Large intestine (tissue), 3 donors: Measurements from ENCODE around the gene ZNF276. TPM values are rescaled to one million over a fixed set of nuclear protein-coding genes. Genes with fewer than 3 reads are reported as not detected.

ENCODE experiments used
- DNase-seq, 2 donors: peaks; one replicate each; pipeline versions ENCODE4 v3.0.0 to v3.0.0-alpha.2; 2013
- H3K27ac ChIP-seq: one replicate; pipeline ENCODE4 v1.5.1; 2013; ENCODE audit warnings: low read length
- H3K27me3 ChIP-seq: 2 replicates; pipeline ENCODE4 v1.6.1; 2013; ENCODE audit warnings: low read length; ENCODE audit not compliant: control insufficient read depth, insufficient read depth
- H3K36me3 ChIP-seq: 2 replicates; pipeline ENCODE4 v1.6.1; 2013; ENCODE audit warnings: low read length; ENCODE audit not compliant: control insufficient read depth, insufficient read depth
- H3K4me1 ChIP-seq: one replicate; pipeline ENCODE4 v1.6.1; 2013; ENCODE audit warnings: low read length; ENCODE audit not compliant: control insufficient read depth, insufficient read depth
- H3K4me3 ChIP-seq: one replicate; pipeline ENCODE4 v1.5.1; 2013; ENCODE audit warnings: low read length
- H3K9me3 ChIP-seq: one replicate; pipeline ENCODE4 v1.6.1; 2013; ENCODE audit warnings: mild to moderate bottlenecking, low read depth, low read length, moderate library complexity; ENCODE audit not compliant: control insufficient read depth
- WGBS: methylation state at CpG from one replicate; pipeline ENCODE4 v1.1.5; 2013; ENCODE audit warnings: low lambda C conversion rate; ENCODE audit not compliant: insufficient coverage; 5-methylcytosine and 5-hydroxymethylcytosine counted together
- polyA plus RNA-seq: library from polyadenylated mRNA; unstranded; fragments of 120-200 nt; gene quantifications from one replicate; pipeline ENCODE4 v1.2.1, GENCODE V29; 2013

ZNF276 gene
- polyA plus RNA-seq, 1 donor = 35.7 TPM

GRCh38 chr16:89705006-89705405 is 16.3 kb upstream of the ZNF276 start:
- no peaks in the 10 kb centered on the region for H3K27me3 ChIP-seq
- H3K4me1 ChIP-seq = peaks cover 9% of the 10 kb centered on the region
- H3K4me3 ChIP-seq = no peak overlapping the region
- no peaks in the 10 kb centered on the region for H3K9me3 ChIP-seq
- WGBS = 90% methylated on average over 2 of the region's 15 CpGs
- peaks cover 3% of the 10 kb centered on the region for H3K36me3 ChIP-seq
- no peak overlapping the region for H3K27ac ChIP-seq
- DNase-seq = no peak

GRCh38 chr16:89706518-89707260 is 14.6 kb upstream of the ZNF276 start:
- no peak overlapping the region for H3K27ac ChIP-seq
- no peaks in the 10 kb centered on the region for H3K9me3 ChIP-seq
- H3K4me1 ChIP-seq = peaks cover 4% of the 10 kb centered on the region
- no peaks in the 10 kb centered on the region for H3K27me3 ChIP-seq
- peaks cover 3% of the 10 kb centered on the region for H3K36me3 ChIP-seq
- H3K4me3 ChIP-seq = no peak overlapping the region
- DNase-seq = no peak
- no CpG with 5 or more reads among the region's 14 CpGs for WGBS

- Histone ChIP-seq H3K27ac (no peak overlapping the region), H3K27me3 (peaks cover 6% of the 10 kb centered on the region), H3K36me3 (peaks cover 3% of the 10 kb centered on the region), H3K4me3 (no peak overlapping the region), H3K4me1 (peaks cover 7% of the 10 kb centered on the region), H3K9me3 (no peaks in the 10 kb centered on the region)
- no peak for DNase-seq
- no CpG with 5 or more reads among the region's 9 CpGs for WGBS
These were observed 13.6 kb upstream of the ZNF276 start for GRCh38 chr16:89707695-89708094.

GRCh38 chr16:89708481-89708931 is 12.8 kb upstream of the ZNF276 start:
- H3K27ac ChIP-seq = no peak overlapping the region
- H3K27me3 ChIP-seq = peaks cover 6% of the 10 kb centered on the region
- WGBS = no CpG with 5 or more reads among the region's 19 CpGs
- peaks cover 3% of the 10 kb centered on the region for H3K36me3 ChIP-seq
- no peaks in the 10 kb centered on the region for H3K9me3 ChIP-seq
- DNase-seq = no peak
- H3K4me1 ChIP-seq = peaks cover 8% of the 10 kb centered on the region
- H3K4me3 ChIP-seq = no peak overlapping the region

GRCh38 chr16:89709166-89709565 is 12.2 kb upstream of the ZNF276 start:
- Histone ChIP-seq H3K27me3 (peaks cover 6% of the 10 kb centered on the region), H3K9me3 (no peaks in the 10 kb centered on the region), H3K27ac (no peak overlapping the region), H3K36me3 (peaks cover 3% of the 10 kb centered on the region), H3K4me3 (no peak overlapping the region), H3K4me1 (peaks cover 8% of the 10 kb centered on the region)
- no peak for DNase-seq
- WGBS = no CpG with 5 or more reads among the region's 10 CpGs

- Histone ChIP-seq H3K36me3 (peaks cover 3% of the 10 kb centered on the region), H3K27me3 (peaks cover 6% of the 10 kb centered on the region), H3K27ac (no peak overlapping the region), H3K4me3 (no peak overlapping the region), H3K4me1 (peaks cover 8% of the 10 kb centered on the region), H3K9me3 (no peaks in the 10 kb centered on the region)
- DNase-seq = no peak
- WGBS = no CpG with 5 or more reads among the region's 19 CpGs
These were observed 11.5 kb upstream of the ZNF276 start for GRCh38 chr16:89709716-89710432.

GRCh38 chr16:89710709-89711564 is 10.4 kb upstream of the ZNF276 start:
- no peak for DNase-seq
- Histone ChIP-seq H3K36me3 (peaks cover 3% of the 10 kb centered on the region), H3K27me3 (peaks cover 6% of the 10 kb centered on the region), H3K27ac (no peak overlapping the region), H3K4me1 (peaks cover 8% of the 10 kb centered on the region), H3K4me3 (no peak overlapping the region), H3K9me3 (no peaks in the 10 kb centered on the region)
- no CpG with 5 or more reads among the region's 63 CpGs for WGBS

DNA sequence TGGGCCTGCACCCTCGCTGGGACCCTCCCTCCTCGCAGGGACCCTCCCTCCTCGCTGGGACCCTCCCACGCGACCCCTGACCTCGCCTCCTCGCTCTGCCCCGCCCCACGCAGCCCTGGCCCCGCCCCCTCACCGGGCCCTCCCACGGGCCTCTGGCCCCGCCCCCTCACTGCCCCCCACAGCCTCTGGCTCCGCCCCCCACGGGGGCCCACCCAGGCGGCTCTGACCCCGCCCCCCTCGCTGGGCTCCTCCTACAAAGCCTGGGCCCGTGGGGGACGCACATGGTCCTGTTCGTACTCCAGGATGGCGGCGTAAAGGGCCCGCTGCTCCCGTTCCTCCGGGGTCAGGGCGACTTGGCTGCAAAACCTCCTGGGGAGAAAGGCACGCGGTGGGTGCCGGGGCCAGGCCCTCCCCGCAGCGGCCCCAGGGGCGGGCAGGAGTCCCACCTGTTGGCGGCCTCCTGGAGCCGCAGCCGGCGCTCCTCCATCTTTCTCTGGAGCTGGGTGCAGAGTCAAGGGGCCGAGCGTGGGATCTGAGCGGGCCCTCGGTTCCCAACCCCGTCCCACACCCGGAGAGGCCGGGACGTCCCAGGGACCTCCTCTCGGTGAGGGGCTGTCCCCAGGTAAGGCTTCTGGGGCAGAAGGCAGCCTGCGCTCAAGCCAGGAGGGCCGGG is 9.6 kb upstream of the ZNF276 start:
- H3K4me1 ChIP-seq = peaks cover 8% of the 10 kb centered on the region
- H3K4me3 ChIP-seq = peak overlapping the region; percentile 59
- H3K9me3 ChIP-seq = no peaks in the 10 kb centered on the region
- peak in 1 of 2 donors; percentile 61 for DNase-seq
- H3K36me3 ChIP-seq = peaks cover 6% of the 10 kb centered on the region
- no peak overlapping the region for H3K27ac ChIP-seq
- WGBS = no CpG with 5 or more reads among the region's 48 CpGs
- peaks cover 6% of the 10 kb centered on the region for H3K27me3 ChIP-seq

DNA sequence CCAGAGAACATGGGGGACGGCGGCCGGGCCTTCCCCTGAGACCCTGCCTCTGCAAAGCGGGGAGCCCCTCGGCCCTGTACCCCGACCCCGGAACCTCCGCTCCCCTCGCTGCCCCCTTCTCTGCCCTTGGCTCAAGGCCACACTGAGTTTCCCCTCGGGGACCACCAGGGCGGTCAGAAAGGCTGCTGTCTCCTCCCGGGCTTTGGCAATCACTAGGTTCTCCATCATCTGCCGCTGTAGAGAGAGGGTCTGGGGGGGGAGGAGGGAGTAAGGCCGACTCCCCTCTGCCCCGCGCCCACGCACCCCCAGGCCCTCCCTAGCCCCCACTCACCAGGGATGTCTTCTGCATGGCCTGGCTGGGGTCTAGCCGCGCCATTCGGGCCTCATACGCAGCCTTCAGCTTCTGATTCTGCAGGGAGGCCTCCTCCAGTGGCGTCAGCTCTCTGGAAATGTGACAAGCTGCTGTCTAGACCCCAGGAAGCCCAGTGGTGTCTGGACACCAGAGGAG is 9.0 kb upstream of the ZNF276 start:
- Histone ChIP-seq H3K4me1 (peaks cover 8% of the 10 kb centered on the region), H3K27me3 (peaks cover 6% of the 10 kb centered on the region), H3K36me3 (peaks cover 6% of the 10 kb centered on the region), H3K27ac (no peak overlapping the region), H3K4me3 (peak overlapping the region; percentile 59), H3K9me3 (no peaks in the 10 kb centered on the region)
- WGBS = no CpG with 5 or more reads among the region's 22 CpGs
- DNase-seq = peak in 1 of 2 donors; percentile 22
